ENCODE data around the gene ABCA6. TPM values are rescaled to one million over a fixed set of nuclear protein-coding genes. Genes with fewer than 3 reads are reported as not detected.

ABCA6 gene
- total RNA-seq, 1 experiment from 2014 or later, result not detected

GRCh38 chr17:69142175-69142802 is 594 bp upstream of the ABCA6 start:
- no peaks in the 10 kb centered on the region for H3K79me2 ChIP-seq (ENCODE audit: low read length)
- ATAC-seq (no peak), DNase-seq (no peak)
- no peak overlapping the region for H2AFZ ChIP-seq (ENCODE audit: low read length)
- H3F3A ChIP-seq (ENCODE audit: low read length, unreplicated experiment), result no peaks in the 10 kb centered on the region
- no peak overlapping the region for H3K4me3 ChIP-seq (ENCODE audit: low read length)
- H3K9ac ChIP-seq (ENCODE audit: low read length), result no peak overlapping the region
- no peaks in the 10 kb centered on the region for H3K4me1 ChIP-seq (ENCODE audit: insufficient read depth, low read length)
- H3K27me3 ChIP-seq (ENCODE audit: low read length), result peaks cover 34% of the 10 kb centered on the region
- no peaks in the 10 kb centered on the region for H3K9me3 ChIP-seq (ENCODE audit: low read length)
- no peaks in the 10 kb centered on the region for H3K36me3 ChIP-seq (ENCODE audit: low read depth, low read length)
- TF ChIP-seq EZH2phosphoT487 (IDR thresholded peaks at IDR 0.05; ENCODE audit: borderline replicate concordance, low read length) (no peak), EZH2 (IDR thresholded peaks at IDR 0.05; ENCODE audit: low read length, unreplicated experiment) (no peak), CTCF (conservative IDR thresholded peaks at IDR 0.05; ENCODE audit: low read depth, low read length) (no peak)
- H3K27ac ChIP-seq (ENCODE audit: low read length), result no peak overlapping the region
- H3K4me2 ChIP-seq (ENCODE audit: low read length), result no peak overlapping the region
- H4K20me1 ChIP-seq (ENCODE audit: low read length), result no peaks in the 10 kb centered on the region
- intact Hi-C loops (cut with micrococcal nuclease), result no loop called here
- no TSS peak for BruUV-seq (replicated peaks)
- CTCF ChIA-PET, result no interaction called here
- POLR2A ChIA-PET (ENCODE audit: unreplicated experiment), result no interaction called here
- H3K9me2 ChIP-seq (replicated peaks; ENCODE audit: low read length), result 0 out of 2 replicates have a peak, but pooled peaks cover 3% of the 10 kb centered on the region

- Histone ChIP-seq H3K9me2 (replicated peaks; ENCODE audit: low read length) (0 out of 2 replicates have a peak, but pooled peaks cover 3% of the 10 kb centered on the region), H3K36me3 (ENCODE audit: low read depth, low read length) (no peaks in the 10 kb centered on the region), H3K9ac (ENCODE audit: low read length) (no peak overlapping the region), H3K4me2 (ENCODE audit: low read length) (no peak overlapping the region), H3K4me3 (ENCODE audit: low read length) (no peak overlapping the region), H2AFZ (ENCODE audit: low read length) (no peak overlapping the region), H4K20me1 (ENCODE audit: low read length) (no peaks in the 10 kb centered on the region), H3K27ac (ENCODE audit: low read length) (no peak overlapping the region), H3K79me2 (ENCODE audit: low read length) (no peaks in the 10 kb centered on the region), H3K4me1 (ENCODE audit: insufficient read depth, low read length) (no peaks in the 10 kb centered on the region), H3K9me3 (ENCODE audit: low read length) (no peaks in the 10 kb centered on the region), H3K27me3 (ENCODE audit: low read length) (peaks cover 30% of the 10 kb centered on the region), H3F3A (ENCODE audit: low read length, unreplicated experiment) (no peaks in the 10 kb centered on the region)
- BruUV-seq (replicated peaks), result no TSS peak
- intact Hi-C loops (cut with micrococcal nuclease), result no loop called here
- POLR2A ChIA-PET (ENCODE audit: unreplicated experiment), result no interaction called here
- ATAC-seq (no peak), DNase-seq (no peak)
- no peak for TF ChIP-seq EZH2 (IDR thresholded peaks at IDR 0.05; ENCODE audit: low read length, unreplicated experiment)
- no peak for TF ChIP-seq CTCF (conservative IDR thresholded peaks at IDR 0.05; ENCODE audit: low read depth, low read length)
- TF ChIP-seq EZH2phosphoT487 (IDR thresholded peaks at IDR 0.05; ENCODE audit: borderline replicate concordance, low read length), result no peak
- CTCF ChIA-PET, result no interaction called here
Measured at GRCh38 chr17:69134112-69134511, 7.6 kb downstream of the ABCA6 start.

- H2AFZ ChIP-seq (ENCODE audit: low read length), result no peak overlapping the region
- TF ChIP-seq CTCF (conservative IDR thresholded peaks at IDR 0.05; ENCODE audit: low read depth, low read length) (no peak), EZH2 (IDR thresholded peaks at IDR 0.05; ENCODE audit: low read length, unreplicated experiment) (no peak), EZH2phosphoT487 (IDR thresholded peaks at IDR 0.05; ENCODE audit: borderline replicate concordance, low read length) (no peak)
- H3K36me3 ChIP-seq (ENCODE audit: low read depth, low read length), result no peaks in the 10 kb centered on the region
- no peaks in the 10 kb centered on the region for H3K4me1 ChIP-seq (ENCODE audit: insufficient read depth, low read length)
- ChIA-PET POLR2A (ENCODE audit: unreplicated experiment) (no interaction called here), CTCF (no interaction called here)
- BruUV-seq (replicated peaks), result no TSS peak
- no peak overlapping the region for H3K4me2 ChIP-seq (ENCODE audit: low read length)
- intact Hi-C loops (cut with micrococcal nuclease), result no loop called here
- no peak for ATAC-seq
- H3K9ac ChIP-seq (ENCODE audit: low read length), result no peak overlapping the region
- H3F3A ChIP-seq (ENCODE audit: low read length, unreplicated experiment), result no peaks in the 10 kb centered on the region
- H3K27me3 ChIP-seq (ENCODE audit: low read length), result peaks cover 51% of the 10 kb centered on the region
- DNase-seq, result no peak
- no peaks in the 10 kb centered on the region for H3K9me2 ChIP-seq (replicated peaks; ENCODE audit: low read length)
- H3K4me3 ChIP-seq (ENCODE audit: low read length), result no peak overlapping the region
- H4K20me1 ChIP-seq (ENCODE audit: low read length), result no peaks in the 10 kb centered on the region
- H3K79me2 ChIP-seq (ENCODE audit: low read length), result no peaks in the 10 kb centered on the region
- H3K27ac ChIP-seq (ENCODE audit: low read length), result no peak overlapping the region
- H3K9me3 ChIP-seq (ENCODE audit: low read length), result no peaks in the 10 kb centered on the region
Measured at GRCh38 chr17:69130627-69131296, 10.9 kb downstream of the ABCA6 start.

Measured in PC-3 (cell line).